Hepatic stellate cell (primary cell): ENCODE data around the gene STRN4.
"Not testable (repeated sequence)": the region's sequence is repeated elsewhere in the genome, so short reads cannot be mapped to it uniquely, and the experiment has no call there.

Source experiments
- DNase-seq: peaks from one replicate; pipeline ENCODE4 v3.0.0; 2011; ENCODE audit warnings: low spot score

Gene STRN4, protein sequence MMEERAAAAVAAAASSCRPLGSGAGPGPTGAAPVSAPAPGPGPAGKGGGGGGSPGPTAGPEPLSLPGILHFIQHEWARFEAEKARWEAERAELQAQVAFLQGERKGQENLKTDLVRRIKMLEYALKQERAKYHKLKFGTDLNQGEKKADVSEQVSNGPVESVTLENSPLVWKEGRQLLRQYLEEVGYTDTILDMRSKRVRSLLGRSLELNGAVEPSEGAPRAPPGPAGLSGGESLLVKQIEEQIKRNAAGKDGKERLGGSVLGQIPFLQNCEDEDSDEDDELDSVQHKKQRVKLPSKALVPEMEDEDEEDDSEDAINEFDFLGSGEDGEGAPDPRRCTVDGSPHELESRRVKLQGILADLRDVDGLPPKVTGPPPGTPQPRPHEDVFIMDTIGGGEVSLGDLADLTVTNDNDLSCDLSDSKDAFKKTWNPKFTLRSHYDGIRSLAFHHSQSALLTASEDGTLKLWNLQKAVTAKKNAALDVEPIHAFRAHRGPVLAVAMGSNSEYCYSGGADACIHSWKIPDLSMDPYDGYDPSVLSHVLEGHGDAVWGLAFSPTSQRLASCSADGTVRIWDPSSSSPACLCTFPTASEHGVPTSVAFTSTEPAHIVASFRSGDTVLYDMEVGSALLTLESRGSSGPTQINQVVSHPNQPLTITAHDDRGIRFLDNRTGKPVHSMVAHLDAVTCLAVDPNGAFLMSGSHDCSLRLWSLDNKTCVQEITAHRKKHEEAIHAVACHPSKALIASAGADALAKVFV

GRCh38 chr19:46746281-46747057 is at the start of gene STRN4:
STRN4 (minus strand) TSS chr19:46746450; CDS start chr19:46746430, 20 bp downstream.
- DNase-seq: peak; percentile 97

- DNase-seq: no peak
Observed at GRCh38 chr19:46791944-46792343, 45.7 kb upstream of the STRN4 start.

DNA sequence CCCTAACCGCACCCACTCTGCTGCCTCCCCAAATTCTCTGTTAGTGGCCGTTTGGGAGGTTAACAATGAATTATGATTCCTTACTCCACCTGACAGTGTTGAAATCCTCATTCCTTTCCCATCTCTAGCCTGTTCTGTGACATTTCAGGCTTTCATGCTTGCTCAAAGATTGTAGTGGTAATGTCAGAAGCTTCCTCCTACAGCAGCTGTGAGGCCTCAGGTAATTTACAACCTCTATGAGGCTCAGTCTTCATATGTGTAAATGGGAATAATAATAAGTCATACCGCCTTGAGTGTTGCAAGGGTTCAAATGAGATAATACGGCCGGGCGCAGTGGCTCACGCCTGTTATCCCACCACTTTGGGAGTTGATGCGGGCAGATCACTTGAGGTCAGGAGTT is 43.1 kb upstream of the STRN4 start:
- DNase-seq: no peak

DNA sequence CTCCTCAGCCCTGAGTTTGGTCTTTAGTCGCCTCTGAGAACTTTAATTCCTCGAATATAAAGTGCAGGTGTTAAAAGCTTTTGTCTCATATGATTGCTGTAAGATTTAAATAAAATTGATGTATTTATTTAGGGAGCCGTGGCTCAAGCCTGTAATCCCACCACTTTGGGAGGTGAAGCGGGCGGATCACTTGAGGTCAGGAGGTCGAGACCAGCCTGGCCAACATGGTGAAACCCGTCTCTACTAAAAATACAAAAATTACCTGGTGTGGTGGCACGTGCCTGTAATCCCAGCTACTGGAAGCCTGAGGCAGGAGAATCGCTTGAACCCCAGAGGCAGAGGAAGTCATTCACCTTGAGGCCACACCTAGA is 42.7 kb upstream of the STRN4 start:
- DNase-seq: no peak

DNA sequence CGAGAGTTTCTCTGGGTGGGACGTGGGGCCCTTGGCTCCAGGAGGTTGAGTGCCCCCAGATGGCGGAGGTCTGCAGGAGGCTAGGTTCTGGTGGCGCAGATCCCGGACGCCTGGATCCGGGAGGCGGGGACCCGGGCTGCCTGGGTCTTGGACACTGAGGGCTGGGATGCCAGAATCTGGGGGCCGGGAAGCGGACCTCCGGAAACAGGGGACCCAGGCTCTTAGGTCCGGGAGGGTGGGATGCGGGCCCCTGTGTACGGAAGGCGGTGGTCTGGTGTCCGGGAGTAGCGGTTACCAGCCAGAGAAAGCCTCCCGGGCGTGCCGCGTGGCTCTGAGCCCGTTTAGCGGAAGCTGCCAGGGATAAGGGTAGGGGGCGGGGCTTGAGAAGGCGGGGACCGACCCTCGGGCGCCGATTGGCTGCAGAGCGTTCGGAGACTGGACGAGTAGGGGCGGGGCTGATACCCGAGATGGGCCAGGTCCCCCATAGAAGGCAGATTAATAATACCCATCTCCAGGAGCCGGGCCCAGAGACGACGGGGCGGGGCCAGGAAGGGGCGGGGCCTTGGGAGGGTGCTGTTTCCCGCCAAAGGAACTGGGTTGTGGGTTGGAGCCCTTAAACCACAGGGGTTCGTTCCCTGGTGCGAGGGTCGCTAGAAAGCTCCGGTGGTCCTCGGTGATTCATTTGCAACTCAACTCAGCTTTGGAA is 42.2 kb upstream of the STRN4 start, which contains the start of gene SLC1A5:
SLC1A5 (minus strand) TSS at position 333 of the 706 bp plus-strand sequence. CDS start 629 bp downstream, outside the sequence.
- peak; percentile 98 for DNase-seq

GRCh38 chr19:46787331-46788261 is 41.3 kb upstream of the STRN4 start:
- DNase-seq: peak; percentile 74

DNA sequence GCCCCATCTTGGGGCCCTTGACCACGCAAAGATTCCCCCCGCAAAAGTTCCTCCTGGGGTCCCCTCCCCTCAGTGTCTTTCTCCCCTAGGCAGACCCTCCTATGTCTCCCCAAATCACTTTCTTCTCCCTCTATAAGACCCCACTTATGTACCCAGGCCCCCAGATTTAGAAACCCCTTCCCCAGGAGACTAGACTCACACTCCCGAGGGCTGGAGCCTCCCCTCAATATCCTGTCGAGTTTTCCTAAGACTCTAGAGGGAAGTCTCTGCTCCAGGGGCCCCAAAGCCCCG is 40.7 kb upstream of the STRN4 start:
- DNase-seq: no peak

- peak; percentile 93 for DNase-seq
Observed at GRCh38 chr19:46786236-46787039, 40.2 kb upstream of the STRN4 start.

GRCh38 chr19:46785980-46786235 is 39.7 kb upstream of the STRN4 start:
- no peak for DNase-seq

DNA sequence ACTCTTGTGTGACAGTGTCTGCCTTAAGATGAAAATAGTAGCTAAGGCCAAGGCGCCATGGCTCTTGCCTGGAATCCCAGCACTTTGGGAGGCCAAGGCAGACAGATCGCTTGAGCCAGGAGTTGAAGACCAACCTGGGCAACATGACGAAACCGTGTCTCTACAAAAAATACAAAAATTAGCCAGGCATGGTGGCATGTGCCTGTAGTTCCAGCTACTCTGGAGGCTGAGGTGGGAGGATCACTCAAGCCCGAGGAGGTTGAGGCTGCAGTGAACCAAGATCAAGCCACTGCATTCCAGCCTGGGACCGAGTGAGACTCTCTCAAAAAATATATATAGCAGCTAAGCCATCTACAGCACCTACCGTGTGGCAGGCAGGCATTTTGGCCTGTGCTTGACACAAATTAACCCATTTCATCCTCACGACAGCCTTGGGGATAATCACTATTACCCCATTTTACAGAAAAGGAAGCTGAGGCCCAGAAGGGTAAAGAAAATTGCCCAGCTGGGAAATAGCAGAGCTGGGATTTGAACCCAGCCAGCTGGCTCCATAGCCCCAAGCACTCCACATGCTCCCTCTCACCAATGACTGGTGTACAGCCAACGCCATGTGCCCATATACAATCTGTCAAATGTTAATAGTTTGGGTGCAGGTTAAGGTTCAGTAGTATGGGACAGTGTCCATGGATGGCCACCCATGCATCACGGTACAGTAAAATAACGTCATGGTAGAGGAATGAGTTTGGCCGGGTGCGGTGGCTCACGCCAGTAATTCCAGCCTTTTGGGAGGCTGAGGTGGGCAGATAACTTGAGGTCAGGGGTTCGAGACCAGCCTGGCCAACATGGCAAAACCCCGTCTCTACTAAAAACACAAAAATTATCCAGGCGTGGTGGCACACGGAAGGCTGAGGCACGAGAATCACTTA is 39.1 kb upstream of the STRN4 start:
- no peak for DNase-seq

GRCh38 chr19:46784262-46785053 is 38.2 kb upstream of the STRN4 start:
- peak; percentile 95 for DNase-seq

DNA sequence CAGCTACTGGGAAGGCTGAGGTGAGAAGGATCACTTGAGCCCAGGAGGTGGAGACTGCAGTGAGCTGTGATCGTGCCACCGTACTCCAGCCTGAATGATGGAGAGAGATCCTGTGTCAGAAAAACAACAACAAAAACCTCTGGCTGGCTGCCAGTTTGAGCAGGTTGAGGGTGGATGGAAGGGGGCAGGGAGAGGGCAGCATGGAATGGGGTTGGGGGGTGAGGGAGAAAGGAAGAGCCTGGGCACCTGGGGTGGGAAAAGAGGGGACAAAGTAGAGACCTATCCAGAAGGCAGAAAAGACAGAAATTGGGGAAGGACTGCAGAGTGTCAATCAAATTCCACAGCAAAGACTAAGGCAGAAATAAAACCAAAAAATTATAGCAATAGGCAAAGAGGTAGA is 37.4 kb upstream of the STRN4 start:
- no peak for DNase-seq

DNA sequence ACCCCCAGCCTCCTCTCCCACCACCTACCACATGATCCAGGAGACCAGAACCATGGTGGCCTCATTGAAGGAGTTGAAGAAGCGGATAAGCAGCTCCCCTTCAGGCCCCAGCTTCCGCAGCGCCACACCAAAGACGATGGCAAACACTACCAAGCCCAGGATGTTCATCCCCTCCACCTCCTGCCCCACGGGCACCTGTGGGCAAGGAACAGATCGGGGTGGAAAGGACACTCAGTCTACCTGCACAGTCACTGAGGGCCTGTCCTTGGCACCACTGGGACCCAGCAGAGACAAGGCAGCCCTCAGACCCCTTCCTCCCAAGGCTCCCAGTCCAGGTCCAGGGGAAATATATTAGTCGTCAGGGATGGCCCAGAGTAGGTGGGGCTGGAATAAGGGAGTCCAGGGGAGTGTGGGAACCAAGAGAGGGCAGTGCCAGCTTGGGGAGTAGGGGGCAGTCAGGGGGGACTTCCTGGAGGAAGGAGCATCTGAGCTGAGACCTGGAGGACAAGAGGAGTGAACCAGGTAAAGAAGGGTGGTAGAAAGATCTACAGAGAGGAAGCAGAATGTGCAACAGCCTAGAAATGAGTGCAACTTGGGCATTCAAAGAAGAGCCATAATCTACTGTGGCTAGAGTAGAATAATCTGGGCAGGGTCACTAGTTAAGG is 36.2 kb upstream of the STRN4 start:
- no peak for DNase-seq

DNA sequence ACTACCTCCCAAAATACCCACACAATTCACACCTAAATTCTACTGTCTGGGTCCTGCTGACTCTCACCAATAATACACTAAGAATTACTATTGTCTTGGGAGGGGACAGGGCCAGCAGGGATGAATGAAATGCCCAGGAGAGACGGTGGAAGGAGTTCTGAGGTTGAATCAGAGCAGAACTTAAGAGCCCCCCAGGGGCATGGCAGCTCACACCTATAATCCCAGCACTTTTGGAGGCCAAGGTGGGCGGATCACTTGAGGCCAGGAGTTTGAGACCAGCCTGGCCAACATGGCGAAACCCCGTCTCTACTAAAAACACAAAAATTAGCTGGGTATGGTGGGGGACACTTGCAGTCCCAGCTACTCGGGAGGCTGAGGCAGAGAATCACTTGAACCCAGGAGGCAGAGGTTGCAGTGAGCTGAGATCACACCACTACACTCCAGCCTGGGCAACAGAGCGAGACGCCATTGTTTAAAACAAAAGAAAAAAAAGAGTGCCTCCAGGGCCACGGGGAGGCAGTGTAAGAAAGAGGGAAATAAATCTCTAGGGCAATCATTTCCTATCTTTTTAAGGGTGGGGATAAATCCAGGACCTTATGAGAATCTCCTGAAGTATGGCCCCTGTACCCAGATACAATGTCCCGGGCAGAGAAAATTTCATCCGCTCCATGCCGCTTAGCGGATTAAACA is 31.9 kb upstream of the STRN4 start:
- not testable (repeated sequence) for DNase-seq

DNA sequence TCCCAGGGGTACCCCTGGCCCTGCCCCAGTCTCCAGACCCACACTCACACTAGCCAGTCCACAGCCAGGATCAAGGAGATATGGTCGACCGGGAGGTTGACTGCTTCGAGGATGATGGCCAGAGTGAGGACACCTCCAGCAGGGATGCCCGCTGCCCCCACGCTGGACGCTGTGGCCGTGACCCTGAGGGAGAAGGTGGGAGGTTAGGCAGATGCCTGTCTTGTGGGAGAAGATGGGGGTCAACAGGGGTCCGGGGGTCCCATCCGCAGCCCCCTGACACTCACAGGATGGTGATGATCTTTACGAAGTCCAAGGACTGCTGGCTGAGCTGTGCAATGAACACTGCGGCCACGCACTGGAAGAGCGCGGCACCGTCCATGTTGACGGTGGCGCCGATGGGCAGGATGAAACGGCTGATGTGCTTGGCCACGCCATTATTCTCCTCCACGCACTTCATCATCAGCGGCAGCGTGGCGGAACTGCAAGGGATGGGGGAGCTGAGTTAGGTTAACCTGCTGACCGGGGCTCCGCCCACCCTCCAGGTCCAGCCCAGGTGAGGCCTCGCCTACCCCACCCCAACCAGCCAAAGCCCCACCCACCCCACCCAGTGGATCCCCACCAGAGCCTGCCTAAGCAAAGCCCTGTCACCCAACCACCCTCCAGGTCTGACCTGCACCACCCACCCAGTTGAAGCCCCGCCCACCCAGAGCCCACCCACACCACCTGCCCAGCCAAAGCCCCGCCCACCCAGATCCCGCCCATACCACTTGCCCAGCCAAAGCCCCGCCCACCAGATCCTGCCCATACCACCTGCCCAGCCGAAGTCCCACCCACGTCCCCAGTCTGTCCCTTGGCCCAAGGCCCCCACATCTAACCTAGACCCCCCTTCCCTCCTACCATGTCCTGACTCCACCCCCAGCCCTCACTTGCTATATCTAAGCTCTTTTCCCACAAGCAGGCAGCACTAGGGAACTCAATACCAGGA is 31.0 kb upstream of the STRN4 start:
- no peak for DNase-seq

- no peak for DNase-seq
Observed at GRCh38 chr19:46775642-46776258, 29.5 kb upstream of the STRN4 start.
